GM23248 (cell line): ENCODE results near the gene HIF1A. TPM values are rescaled to one million over a fixed set of nuclear protein-coding genes. Genes with fewer than 3 reads are reported as not detected.
A peak's percentile ranks its signal among the peaks of the same experiment; 100 is the strongest.
"Not testable (repeated sequence)": the region's sequence is repeated elsewhere in the genome, so short reads cannot be mapped to it uniquely, and the experiment has no call there.

ENCODE experiments used
- DNase-seq: peaks from one replicate; pipeline ENCODE4 v3.0.0-alpha.2; 2015
- H2AFZ ChIP-seq: fragments of 200-600 bp; sonication (generic); 2 replicates; pipeline ENCODE4 v1.6.1; 2016; ENCODE audit warnings: antibody characterized with exemption
- H3F3A ChIP-seq: fragments of 200-600 bp; sonication (generic); 2 replicates; pipeline ENCODE4 v1.6.1; 2016; ENCODE audit warnings: mild to moderate bottlenecking, antibody characterized with exemption, mixed run types; ENCODE audit not compliant: insufficient read depth
- H3K27ac ChIP-seq: fragments of 200-600 bp; sonication (generic); 2 replicates; pipeline ENCODE4 v1.5.1; 2016; ENCODE audit warnings: mild to moderate bottlenecking
- H3K27me3 ChIP-seq: fragments of 200-600 bp; sonication (generic); replicated peaks from 2 replicates; pipeline ENCODE4 v1.6.1; 2016; ENCODE audit warnings: mild to moderate bottlenecking; ENCODE audit not compliant: insufficient read depth
- H3K36me3 ChIP-seq: fragments of 200-600 bp; sonication (generic); 2 replicates; pipeline ENCODE4 v1.6.1; 2016; ENCODE audit warnings: low read depth, mild to moderate bottlenecking
- H3K4me1 ChIP-seq: fragments of 200-600 bp; sonication (generic); 2 replicates; pipeline ENCODE4 v1.6.1; 2016; ENCODE audit warnings: mild to moderate bottlenecking; ENCODE audit not compliant: insufficient read depth
- H3K4me2 ChIP-seq: fragments of 200-600 bp; sonication (generic); one replicate; pipeline ENCODE4 v1.6.1; 2016; ENCODE audit warnings: mild to moderate bottlenecking; ENCODE audit not compliant: unreplicated experiment
- H3K4me3 ChIP-seq: fragments of 200-600 bp; sonication (generic); 2 replicates; pipeline ENCODE4 v1.5.1; 2016; ENCODE audit warnings: mild to moderate bottlenecking
- H3K79me2 ChIP-seq: fragments of 200-600 bp; sonication (generic); 2 replicates; pipeline ENCODE4 v1.6.1; 2016; ENCODE audit warnings: mild to moderate bottlenecking; ENCODE audit not compliant: insufficient read depth
- H3K9ac ChIP-seq: fragments of 200-600 bp; sonication (generic); 2 replicates; pipeline ENCODE4 v1.6.1; 2016; ENCODE audit warnings: mild to moderate bottlenecking
- H3K9me2 ChIP-seq: fragments of 200-600 bp; sonication (generic); 2 replicates; pipeline ENCODE4 v1.6.1; 2016; ENCODE audit warnings: mixed run types, mild to moderate bottlenecking, moderate library complexity; ENCODE audit not compliant: insufficient read depth
- H3K9me3 ChIP-seq: fragments of 200-600 bp; sonication (generic); one replicate; pipeline ENCODE4 v1.6.1; 2017; ENCODE audit warnings: low read depth
- H4K20me1 ChIP-seq: fragments of 200-600 bp; sonication (generic); 2 replicates; pipeline ENCODE4 v1.6.0; 2016; ENCODE audit not compliant: insufficient read depth
- EZH2 ChIP-seq: fragments of 200-600 bp; sonication (generic); IDR thresholded peaks from 2 replicates; pipeline ENCODE4 v1.6.1; 2018; ENCODE audit warnings: antibody characterized with exemption, mild to moderate bottlenecking; ENCODE audit not compliant: insufficient read depth, poor library complexity, severe bottlenecking
- EZH2phosphoT487 ChIP-seq: fragments of 200-600 bp; sonication (generic); IDR thresholded peaks from 2 replicates; pipeline ENCODE4 v1.6.1; 2018; ENCODE audit warnings: antibody characterized with exemption, moderate library complexity, mild to moderate bottlenecking, low read depth; ENCODE audit not compliant: insufficient read depth
- WGBS, 2 experiments: methylation state at CpG; one replicate each; pipeline ENCODE4 v1.1.6; 2015 to 2017; ENCODE audit warnings: low lambda C conversion rate in 2 of 2, low coverage in 1 of 2; ENCODE audit errors: missing lambda C conversion rate in 2 of 2; 5-methylcytosine and 5-hydroxymethylcytosine counted together
- in situ Hi-C: fragments of 300-500 bp; cut with MboI; formaldehyde crosslinking; loops from 2 replicates; pipeline ENCODE4 v1.15.0; 2020
- polyA plus RNA-seq: library from polyadenylated mRNA; unstranded; fragments of >200 nt; fragmentation: Nextera tagmentation; extraction: Ambion mirVana; gene quantifications from 2 replicates; pipeline ENCODE4 v1.2.1, GENCODE V29; 2016
- total RNA-seq: library from RNA; depleted of rRNA; stranded (reverse); fragments of >200 nt; shearing (Covaris generic); gene quantifications from 2 replicates; pipeline ENCODE4 v1.2.3, GENCODE V29; 2014

Gene HIF1A
- total and polyA plus RNA-seq, 2 experiments from 2014 or later, result 907 to 1,114 TPM

DNA sequence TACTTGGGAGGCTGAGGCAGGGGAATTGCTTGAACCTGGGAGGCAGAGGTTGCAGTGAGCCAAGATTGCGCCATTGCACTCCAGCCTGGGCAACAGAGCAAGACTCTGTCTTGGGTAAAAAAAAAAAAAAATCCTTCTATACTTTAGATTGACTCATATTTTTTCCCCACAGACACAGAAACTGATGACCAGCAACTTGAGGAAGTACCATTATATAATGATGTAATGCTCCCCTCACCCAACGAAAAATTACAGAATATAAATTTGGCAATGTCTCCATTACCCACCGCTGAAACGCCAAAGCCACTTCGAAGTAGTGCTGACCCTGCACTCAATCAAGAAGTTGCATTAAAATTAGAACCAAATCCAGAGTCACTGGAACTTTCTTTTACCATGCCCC lies 42.6 kb downstream of the HIF1A start:
- Histone ChIP-seq H4K20me1 (peaks cover 27% of the 10 kb centered on the region; the same call in 1 of the 2 replicates), H3K4me2 (no peak overlapping the region), H3F3A (peaks cover 95% of the 10 kb centered on the region), H3K9me3 (no peaks in the 10 kb centered on the region), H3K4me3 (no peak overlapping the region), H3K9me2 (no peaks in the 10 kb centered on the region), H2AFZ (no peak overlapping the region), H3K36me3 (peaks cover 89% of the 10 kb centered on the region), H3K4me1 (peaks cover 20% of the 10 kb centered on the region; the same call in 1 of the 2 replicates), H3K79me2 (peaks cover 98% of the 10 kb centered on the region), H3K27ac (peak overlapping the region; percentile 61), H3K27me3 (no peaks in the 10 kb centered on the region), H3K9ac (0 out of 2 replicates have a peak overlapping the region, but pooled peaks have one; percentile 0)
- WGBS, 2 experiments, result 81 to 82% methylated on average over 5 of the region's 5 CpGs
- TF ChIP-seq EZH2phosphoT487 (no peak), EZH2 (no peak)
- peak; percentile 58 for DNase-seq
- in situ Hi-C loops, result no loop called here

DNA sequence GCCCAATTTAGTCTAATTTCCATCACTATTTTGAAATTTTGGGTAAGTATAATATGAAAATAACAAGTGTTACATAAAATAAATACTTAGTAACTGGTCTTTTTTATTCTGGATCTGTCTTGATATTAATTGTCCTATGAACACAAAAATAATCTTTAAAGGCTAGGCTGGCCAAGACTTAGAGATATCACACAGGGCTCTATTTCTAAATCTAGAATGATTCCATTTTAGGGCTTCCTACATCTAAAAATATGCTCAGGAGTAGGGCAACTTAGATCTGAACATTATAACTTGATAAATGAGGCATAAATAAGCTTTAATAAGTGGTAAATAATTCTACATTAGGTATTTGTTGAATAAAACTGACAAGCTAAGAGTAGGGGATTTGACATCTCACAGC lies 43.8 kb downstream of the HIF1A start:
- Histone ChIP-seq H3K4me3 (no peak overlapping the region), H3K36me3 (peaks cover 92% of the 10 kb centered on the region), H3K27ac (peak overlapping the region; percentile 61), H4K20me1 (peaks cover 32% of the 10 kb centered on the region; the same call in 1 of the 2 replicates), H3K4me1 (peaks cover 20% of the 10 kb centered on the region; the same call in 1 of the 2 replicates), H3K9ac (peak overlapping the region; percentile 0; the same call in 1 of the 2 replicates), H3K79me2 (peaks cover 98% of the 10 kb centered on the region), H3K4me2 (no peak overlapping the region), H3K27me3 (no peaks in the 10 kb centered on the region), H3K9me3 (no peaks in the 10 kb centered on the region), H2AFZ (no peak overlapping the region), H3F3A (peaks cover 95% of the 10 kb centered on the region), H3K9me2 (no peaks in the 10 kb centered on the region)
- no peak for DNase-seq
- in situ Hi-C loops, result no loop called here
- TF ChIP-seq EZH2, result no peak

DNA sequence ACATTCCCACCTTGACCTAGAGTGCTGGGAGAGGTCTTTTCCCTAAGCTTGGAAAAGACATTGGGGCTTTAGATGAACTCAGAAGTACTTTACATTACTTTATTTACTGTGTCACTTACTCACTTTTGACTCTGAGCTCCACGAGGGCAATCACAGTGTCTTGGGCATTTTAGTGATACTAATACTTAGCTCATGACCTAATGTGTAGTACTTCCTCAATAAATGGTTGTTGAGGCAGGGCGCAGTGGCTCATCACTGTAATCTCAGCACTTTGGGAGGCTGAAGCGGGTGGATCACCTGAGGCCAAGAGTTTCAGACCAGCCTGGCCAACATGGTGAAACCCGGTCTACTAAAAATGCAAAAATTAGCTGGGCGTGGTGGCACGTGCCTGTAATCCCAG lies 47.1 kb downstream of the HIF1A start:
- in situ Hi-C loops, result no loop called here

DNA sequence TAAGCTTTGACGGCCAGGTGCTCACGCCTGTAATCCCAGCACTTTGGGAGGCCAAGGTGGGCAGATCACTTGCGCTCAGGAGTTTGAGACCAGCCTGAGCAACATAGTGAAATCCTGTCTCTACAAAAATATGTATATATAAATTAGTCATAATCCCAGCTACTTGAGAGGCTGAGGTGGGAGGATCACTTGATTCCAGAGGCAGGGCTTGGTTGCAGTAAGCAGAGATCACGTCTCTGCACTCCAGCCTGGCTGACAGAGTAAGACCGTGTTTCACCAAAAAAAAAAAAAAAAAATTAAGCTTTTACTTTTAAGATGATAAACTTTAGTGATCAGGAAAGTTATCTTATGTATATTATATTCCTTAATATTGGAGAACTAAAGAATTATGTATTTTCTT lies 48.9 kb downstream of the HIF1A start:
- H3K4me1 ChIP-seq, result peaks cover 27% of the 10 kb centered on the region
- peaks cover 9% of the 10 kb centered on the region; the same call in 1 of the 2 replicates for H4K20me1 ChIP-seq
- H3F3A ChIP-seq, result peaks cover 96% of the 10 kb centered on the region
- H3K9ac ChIP-seq, result no peak overlapping the region
- 97% methylated on average over 5 of the region's 5 CpGs for WGBS, 2 experiments
- in situ Hi-C loops, result no loop called here
- H3K4me3 ChIP-seq, result no peak overlapping the region
- TF ChIP-seq EZH2phosphoT487 (no peak), EZH2 (no peak)
- no peak overlapping the region for H2AFZ ChIP-seq
- no peaks in the 10 kb centered on the region for H3K27me3 ChIP-seq
- DNase-seq, result no peak
- H3K36me3 ChIP-seq, result peaks cover 93% of the 10 kb centered on the region
- H3K79me2 ChIP-seq, result peaks cover 98% of the 10 kb centered on the region
- H3K9me3 ChIP-seq, result no peaks in the 10 kb centered on the region
- no peak overlapping the region for H3K4me2 ChIP-seq
- peak overlapping the region; percentile 35; the same call in 1 of the 2 replicates for H3K27ac ChIP-seq
- no peaks in the 10 kb centered on the region for H3K9me2 ChIP-seq

More for the DNA sequence above, 47.1 kb downstream of the HIF1A start:
- Histone ChIP-seq H3K9me2 (no peaks in the 10 kb centered on the region), H3K9ac (no peak overlapping the region), H2AFZ (no peak overlapping the region), H3K4me3 (no peak overlapping the region), H3K36me3 (peaks cover 93% of the 10 kb centered on the region), H3K79me2 (peaks cover 98% of the 10 kb centered on the region), H3K9me3 (no peaks in the 10 kb centered on the region), H3K4me2 (no peak overlapping the region), H3F3A (peaks cover 96% of the 10 kb centered on the region), H3K27ac (peak overlapping the region; percentile 29), H4K20me1 (peaks cover 17% of the 10 kb centered on the region; the same call in 1 of the 2 replicates), H3K4me1 (peaks cover 13% of the 10 kb centered on the region; the same call in 1 of the 2 replicates), H3K27me3 (no peaks in the 10 kb centered on the region)
- no peak for TF ChIP-seq EZH2
- TF ChIP-seq EZH2phosphoT487, result no peak
- WGBS, 2 experiments, result 95 to 98% methylated on average over 6 of the region's 6 CpGs
- DNase-seq, result no peak

DNA sequence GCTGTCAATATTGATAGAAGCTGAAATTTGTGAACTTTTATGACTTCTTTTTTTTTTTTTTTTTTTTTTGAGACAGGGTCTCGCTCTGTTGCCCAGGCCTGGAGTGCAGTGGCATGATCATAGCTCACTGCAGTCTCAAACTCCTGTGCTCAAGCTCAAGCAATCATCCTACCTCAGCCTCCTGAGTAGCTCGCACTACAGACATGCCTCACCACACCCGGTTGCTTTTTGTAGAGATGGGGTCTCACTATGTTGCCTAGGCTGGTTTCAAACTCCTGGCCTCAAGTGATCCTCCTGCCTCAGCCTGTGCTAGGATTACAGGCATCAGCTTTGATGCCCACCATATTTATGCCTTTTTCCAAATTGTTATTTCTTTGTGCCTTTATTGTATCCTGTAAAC lies 51.0 kb downstream of the HIF1A start:
- DNase-seq, H3K9me3 ChIP-seq, H3K27me3 ChIP-seq, H3K4me2 ChIP-seq, in situ Hi-C loops, H2AFZ ChIP-seq, H3K9me2 ChIP-seq, H3K4me3 ChIP-seq, H4K20me1 ChIP-seq: not testable (repeated sequence)
- peaks cover 97% of the 10 kb centered on the region for H3F3A ChIP-seq
- 97 to 98% methylated on average over 3 of the region's 3 CpGs for WGBS, 2 experiments
- H3K79me2 ChIP-seq, result peaks cover 94% of the 10 kb centered on the region
- H3K9ac ChIP-seq, result peak overlapping the region; percentile 65
- peaks cover 92% of the 10 kb centered on the region for H3K36me3 ChIP-seq
- H3K27ac ChIP-seq, result peak overlapping the region; percentile 75
- peaks cover 46% of the 10 kb centered on the region for H3K4me1 ChIP-seq
